NK-92 (cell line): ENCODE data around the gene ANO6.
"Not testable (repeated sequence)": the region's sequence is repeated elsewhere in the genome, so short reads cannot be mapped to it uniquely, and the experiment has no call there.

Experiments
- DNase-seq: peaks from one replicate; lab custom pipeline; 2025; ENCODE audit not compliant: unreplicated experiment; lab: John Stamatoyannopoulos, UW

Gene ANO6

GRCh38 chr12:45215419-45216229, at the start of gene ANO6:
Gene ANO6, plus strand, starts transcription at chr12:45216095. Its CDS starts 227 bp downstream, at chr12:45216322.
- no peak for DNase-seq

- no peak for DNase-seq
Observed at GRCh38 chr12:45168976-45169375, 46.9 kb upstream of the ANO6 start.

GRCh38 chr12:45170456-45171042, 45.3 kb upstream of the ANO6 start:
- DNase-seq: no peak

GRCh38 chr12:45173293-45173692, 42.6 kb upstream of the ANO6 start:
- not testable (repeated sequence) for DNase-seq

GRCh38 chr12:45174595-45174994, 41.3 kb upstream of the ANO6 start:
- DNase-seq: no peak

- DNase-seq: no peak
Observed at GRCh38 chr12:45178771-45179170, 37.1 kb upstream of the ANO6 start.

- DNase-seq: no peak
Observed at GRCh38 chr12:45182511-45182910, 33.4 kb upstream of the ANO6 start.

- no peak for DNase-seq
Observed at GRCh38 chr12:45183246-45183645, 32.6 kb upstream of the ANO6 start.

- DNase-seq: no peak
Observed at GRCh38 chr12:45184147-45184963, 31.5 kb upstream of the ANO6 start.

- DNase-seq: no peak
Observed at GRCh38 chr12:45186762-45187161, 29.1 kb upstream of the ANO6 start.

GRCh38 chr12:45189766-45190403, 26.0 kb upstream of the ANO6 start:
- no peak for DNase-seq

- no peak for DNase-seq
Observed at GRCh38 chr12:45191239-45191638, 24.7 kb upstream of the ANO6 start.

GRCh38 chr12:45192707-45193106, 23.2 kb upstream of the ANO6 start:
- no peak for DNase-seq

GRCh38 chr12:45200491-45201043, 15.3 kb upstream of the ANO6 start:
- DNase-seq: no peak

GRCh38 chr12:45203767-45204166, 12.1 kb upstream of the ANO6 start:
- no peak for DNase-seq

GRCh38 chr12:45204757-45205156, 11.1 kb upstream of the ANO6 start:
- no peak for DNase-seq

GRCh38 chr12:45205165-45205825, 10.6 kb upstream of the ANO6 start:
- DNase-seq: no peak

- no peak for DNase-seq
Observed at GRCh38 chr12:45208604-45209487, 7.0 kb upstream of the ANO6 start.

GRCh38 chr12:45209784-45210183, 6.1 kb upstream of the ANO6 start:
- no peak for DNase-seq
